Skin of body (tissue), 2 donors: ENCODE results near the gene USP31. TPM values are rescaled to one million over a fixed set of nuclear protein-coding genes. Genes with fewer than 3 reads are reported as not detected.
A peak's percentile ranks its signal among the peaks of the same experiment; 100 is the strongest.

ENCODE experiments used
- DNase-seq: peaks from one replicate; lab custom pipeline; 2025; lab: John Stamatoyannopoulos, UW
- total RNA-seq: library from RNA; depleted of rRNA; stranded (reverse); fragments of >200 nt; gene quantifications from one replicate; pipeline ENCODE4 v1.2.3, GENCODE V29; 2014

The USP31 gene
- total RNA-seq, 1 donor from 2014 or later = 18.3 TPM

GRCh38 chr16:23061669-23062068 lies 87.6 kb downstream of the USP31 start:
- no peak for DNase-seq

DNA sequence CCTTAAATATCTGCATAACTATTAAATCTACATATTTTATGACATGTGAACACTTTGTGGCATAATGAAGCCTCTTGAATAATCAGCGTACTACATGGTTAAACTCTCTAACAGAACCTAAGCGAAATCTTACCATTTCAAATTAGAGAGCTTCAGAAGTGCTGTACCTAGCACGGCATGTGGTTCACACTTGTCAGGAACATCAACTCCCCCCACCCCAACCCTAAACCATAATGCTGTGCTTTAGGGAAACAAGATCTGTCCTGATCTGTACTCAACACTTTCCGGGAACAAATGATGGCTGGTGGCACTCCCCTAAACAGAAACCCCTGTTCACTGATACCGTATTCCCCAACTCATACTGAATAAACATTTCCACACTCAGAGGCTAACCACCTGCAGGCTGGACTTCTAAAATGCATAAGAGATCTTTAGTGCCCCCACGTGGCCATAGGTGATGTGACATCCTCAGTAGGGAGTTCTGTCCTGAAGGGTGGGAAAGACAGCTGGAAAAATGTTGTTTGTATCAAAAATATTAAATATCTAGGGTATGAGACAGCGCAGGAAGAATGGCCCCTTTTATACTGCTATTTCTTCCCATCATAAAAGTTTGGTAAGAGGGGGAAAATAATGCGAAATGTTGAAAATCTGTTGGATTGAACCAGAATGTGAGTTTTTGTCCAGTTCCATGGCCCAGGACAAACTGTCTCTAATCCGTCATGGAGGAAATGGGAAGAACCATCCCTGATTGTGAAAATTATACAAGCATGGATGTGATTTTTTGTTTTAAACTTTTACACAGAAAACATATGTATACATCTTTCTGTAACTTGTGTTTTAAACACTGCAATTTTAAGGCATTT lies 88.6 kb downstream of the USP31 start:
- DNase-seq = peak; percentile 52

GRCh38 chr16:23059433-23059832 lies 89.8 kb downstream of the USP31 start:
- DNase-seq = no peak

DNA sequence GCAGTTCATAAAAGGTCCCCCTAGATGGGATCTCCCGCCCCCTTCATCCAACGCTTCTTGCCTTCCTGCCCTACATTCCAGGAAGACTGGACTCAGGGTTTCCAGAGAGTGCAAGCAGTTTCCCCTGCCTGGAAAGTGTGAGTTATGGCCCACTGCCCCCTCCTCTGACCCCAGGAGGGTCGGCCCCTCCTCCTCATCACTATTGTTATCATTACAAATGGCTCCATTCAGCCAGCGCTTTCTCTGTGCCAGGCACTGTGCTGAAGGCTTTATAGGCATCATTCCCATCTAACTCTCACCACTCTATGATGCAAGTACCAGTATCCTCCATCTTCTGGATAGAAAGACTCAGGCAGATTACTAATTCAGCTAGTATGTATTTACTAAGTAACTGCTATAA lies 90.7 kb downstream of the USP31 start:
- no peak for DNase-seq

- DNase-seq = no peak
Measured at GRCh38 chr16:23057013-23057596, 92.1 kb downstream of the USP31 start.

- no peak for DNase-seq
Measured at GRCh38 chr16:23055481-23055880, 93.8 kb downstream of the USP31 start.

- DNase-seq = no peak
Measured at GRCh38 chr16:23052908-23053580, 96.2 kb downstream of the USP31 start.

- no peak for DNase-seq
Measured at GRCh38 chr16:23052221-23052620, 97.0 kb downstream of the USP31 start.

- DNase-seq = no peak
Measured at GRCh38 chr16:23051587-23051986, 97.7 kb downstream of the USP31 start.

GRCh38 chr16:23048164-23048563 lies 101.1 kb downstream of the USP31 start:
- DNase-seq = no peak

GRCh38 chr16:23045025-23045424 lies 104.2 kb downstream of the USP31 start:
- DNase-seq = no peak

DNA sequence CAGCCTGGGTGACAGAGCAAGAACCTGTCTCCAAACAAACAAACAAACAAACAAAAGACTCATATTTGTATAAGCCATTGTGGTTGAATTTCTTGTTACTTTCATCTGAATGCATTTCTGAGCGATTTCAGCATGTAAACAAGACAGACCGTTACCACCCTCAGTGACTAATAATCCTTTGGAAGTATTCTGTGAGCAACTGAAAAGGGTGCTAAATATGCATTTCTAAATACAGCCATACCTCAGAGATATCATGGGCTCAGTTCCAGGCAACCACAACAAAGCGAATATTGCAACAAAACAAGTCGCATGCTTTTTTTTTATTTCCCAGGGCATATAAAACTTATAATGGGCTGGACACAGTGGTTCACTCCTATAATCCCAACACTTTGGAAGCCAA lies 109.0 kb downstream of the USP31 start:
- DNase-seq = no peak

- DNase-seq = no peak
Measured at GRCh38 chr16:23039118-23039517, 110.1 kb downstream of the USP31 start.

GRCh38 chr16:23035240-23035639 lies 114.0 kb downstream of the USP31 start:
- DNase-seq = no peak

DNA sequence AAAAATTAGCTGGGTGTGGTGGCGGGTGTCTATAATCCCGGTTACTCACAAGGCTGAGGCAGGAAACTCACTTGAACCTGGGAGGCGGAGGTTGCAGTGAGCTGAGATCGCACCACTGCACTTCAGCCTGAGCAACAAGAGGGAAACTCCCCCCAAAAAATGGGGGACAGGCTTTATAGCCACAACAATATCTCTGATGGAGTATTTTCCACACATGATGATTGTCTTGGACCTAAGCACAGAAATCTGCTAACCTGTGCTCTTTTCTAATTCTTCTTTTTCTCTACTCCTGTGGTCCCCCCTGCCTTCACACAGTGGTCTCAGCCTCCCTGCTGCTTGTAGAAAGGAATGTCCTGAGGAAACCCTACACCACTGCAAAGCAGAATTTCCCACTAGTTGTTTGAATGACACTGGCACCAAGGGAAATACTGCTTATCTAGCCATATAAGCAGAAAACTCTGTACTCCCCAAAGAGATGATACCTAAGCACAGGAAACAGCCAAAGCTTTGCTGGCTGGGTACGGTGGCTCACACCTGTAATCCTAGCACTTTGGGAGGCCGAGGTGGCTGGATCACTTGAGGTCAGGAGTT lies 117.6 kb downstream of the USP31 start:
- no peak for DNase-seq

- no peak for DNase-seq
Measured at GRCh38 chr16:23029733-23030420, 119.4 kb downstream of the USP31 start.

DNA sequence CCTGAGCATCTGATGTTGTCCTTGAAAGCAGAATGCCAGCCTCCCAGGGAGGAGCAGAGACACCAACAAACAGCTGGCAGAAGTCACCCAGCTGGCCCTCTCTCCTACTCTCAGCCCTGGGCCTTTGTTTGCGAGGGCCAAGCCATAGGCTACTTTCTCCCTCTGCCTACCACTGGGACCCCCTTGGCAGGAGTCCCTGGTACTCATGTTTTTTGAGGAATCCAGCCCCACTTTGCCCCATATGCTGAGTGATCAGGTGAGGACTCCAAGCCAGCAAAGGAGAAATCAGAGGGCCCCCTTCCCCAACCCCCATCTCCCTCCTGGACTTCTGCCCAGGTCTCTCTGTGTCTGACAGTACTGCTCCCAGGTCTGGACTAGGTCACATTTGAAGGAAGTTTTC lies 121.9 kb downstream of the USP31 start:
- no peak for DNase-seq

GRCh38 chr16:23026784-23027362 lies 122.4 kb downstream of the USP31 start:
- DNase-seq = no peak

DNA sequence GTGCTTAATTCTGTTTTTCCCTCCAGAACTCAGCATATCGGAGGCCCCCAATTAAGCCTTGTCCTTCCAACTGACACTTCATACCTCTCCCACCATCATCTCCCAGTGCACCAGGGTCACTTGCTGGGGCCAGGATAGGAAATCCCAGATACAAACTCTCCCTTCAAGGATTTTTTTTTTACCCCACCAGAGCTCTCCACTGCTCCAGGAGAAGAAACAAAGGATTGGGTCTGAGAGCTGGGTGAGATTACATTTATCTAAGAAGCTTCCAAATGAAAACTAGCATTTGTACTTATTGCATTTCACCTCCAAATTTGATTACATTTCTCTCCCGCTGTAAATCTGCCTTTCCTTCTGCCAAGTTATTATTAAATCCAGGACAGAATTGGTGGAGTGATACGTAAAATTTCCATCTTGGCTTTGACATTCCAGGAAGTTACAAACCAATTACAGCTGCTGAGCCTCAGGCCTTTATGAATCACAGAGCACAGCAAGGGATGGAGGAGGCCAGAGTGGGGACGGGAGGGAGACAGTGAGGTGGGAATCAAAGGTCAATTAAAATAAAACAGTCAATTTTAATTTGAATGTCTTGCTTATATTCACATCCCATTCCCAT lies 123.5 kb downstream of the USP31 start:
- DNase-seq = peak; percentile 84

- DNase-seq = no peak
Measured at GRCh38 chr16:23024044-23024443, 125.2 kb downstream of the USP31 start.

DNA sequence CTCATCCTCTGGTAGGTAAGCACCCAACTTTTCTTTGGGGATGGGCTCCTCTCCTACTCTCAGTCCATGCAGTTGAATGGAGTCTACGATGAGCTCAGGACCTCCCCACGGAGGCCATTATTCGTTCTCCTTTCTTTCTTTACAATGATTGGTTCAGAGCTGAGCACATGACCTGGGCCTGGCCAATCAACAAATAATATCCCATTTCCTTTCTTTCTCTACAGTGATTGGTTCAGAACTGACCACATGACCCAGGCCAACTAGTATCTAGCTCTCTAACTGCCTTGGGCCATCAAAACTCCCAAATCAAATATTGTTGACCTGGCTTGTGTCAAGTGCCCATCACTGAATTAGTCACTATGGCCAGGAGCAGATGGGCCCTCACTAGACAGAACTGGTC lies 129.2 kb downstream of the USP31 start:
- DNase-seq = no peak
